Neural cell (in vitro differentiated cells): ENCODE measurements around the gene IL3RA. TPM values are rescaled to one million over a fixed set of nuclear protein-coding genes. Genes with fewer than 3 reads are reported as not detected.

Experiments used
- H2AFZ ChIP-seq: fragments of 200-600, 300-800 bp; sonication (generic), shearing (Covaris generic); 2 replicates; pipeline ENCODE4 v1.6.0; 2014; ENCODE audit warnings: low read depth, mild to moderate bottlenecking, antibody characterized with exemption, low read length, moderate library complexity
- H3F3A ChIP-seq: fragments of 200-600 bp; shearing (Covaris generic); 2 replicates; pipeline ENCODE4 v1.6.1; 2016; ENCODE audit warnings: mild to moderate bottlenecking, moderate library complexity, mixed read lengths, antibody characterized with exemption, low read length; ENCODE audit not compliant: insufficient read depth, poor library complexity, severe bottlenecking
- H3K27ac ChIP-seq: fragments of 200-600, 300-800 bp; sonication (generic), shearing (Covaris generic); 2 replicates; pipeline ENCODE4 v1.5.1; 2014; ENCODE audit warnings: mild to moderate bottlenecking, low read length, moderate library complexity
- H3K27me3 ChIP-seq: fragments of 300-800, 200-600 bp; sonication (generic), shearing (Covaris generic); 2 replicates; pipeline ENCODE4 v1.6.0; 2014; ENCODE audit warnings: mild to moderate bottlenecking, low read depth, low read length, moderate library complexity; ENCODE audit not compliant: insufficient read depth
- H3K36me3 ChIP-seq: fragments of 300-800, 200-600 bp; sonication (generic), shearing (Covaris generic); 2 replicates; pipeline ENCODE4 v1.5.1; 2014; ENCODE audit warnings: mild to moderate bottlenecking, antibody characterized with exemption, low read length, moderate library complexity; ENCODE audit not compliant: insufficient read depth
- H3K4me2 ChIP-seq: fragments of 300-800, 200-600 bp; sonication (generic), shearing (Covaris generic); 2 replicates; pipeline ENCODE4 v1.6.0; 2014; ENCODE audit warnings: mild to moderate bottlenecking, low read length
- H3K4me3 ChIP-seq: fragments of 300-800, 200-600 bp; sonication (generic), shearing (Covaris generic); 2 replicates; pipeline ENCODE4 v1.5.1; 2014; ENCODE audit warnings: mild to moderate bottlenecking, low read length, moderate library complexity
- H3K79me2 ChIP-seq: fragments of 200-600 bp; shearing (Covaris generic); replicated peaks from 2 replicates; pipeline ENCODE4 v1.6.0; 2014; ENCODE audit warnings: mild to moderate bottlenecking, low read length, moderate library complexity; ENCODE audit not compliant: insufficient read depth
- H3K9ac ChIP-seq: fragments of 300-800, 200-600 bp; sonication (generic), shearing (Covaris generic); 2 replicates; pipeline ENCODE4 v1.6.1; 2016; ENCODE audit warnings: mild to moderate bottlenecking, low read length, mixed read lengths
- H3K9me2 ChIP-seq: fragments of 200-600 bp; shearing (Covaris generic); 2 replicates; pipeline ENCODE4 v1.6.1; 2016; ENCODE audit warnings: mild to moderate bottlenecking, low read length, mixed read lengths; ENCODE audit not compliant: insufficient read depth
- H3K9me3 ChIP-seq: fragments of 200-600, 300-800 bp; sonication (generic), shearing (Covaris generic); 2 replicates; pipeline ENCODE4 v1.6.1; 2016; ENCODE audit warnings: mild to moderate bottlenecking, mixed run types, low read length, moderate library complexity, mixed read lengths
- H4K20me1 ChIP-seq: fragments of 200-600 bp; shearing (Covaris generic); 2 replicates; pipeline ENCODE4 v1.6.1; 2016; ENCODE audit warnings: mild to moderate bottlenecking, mixed run types; ENCODE audit not compliant: insufficient read depth
- EP300 ChIP-seq: fragments of 450-650 bp; conservative IDR thresholded peaks from 2 replicates; pipeline ENCODE4 v1.6.1; 2014; ENCODE audit warnings: antibody characterized with exemption, mild to moderate bottlenecking, moderate library complexity; ENCODE audit not compliant: poor library complexity, severe bottlenecking
- EZH2 ChIP-seq: fragments of 200-600, 300-800 bp; shearing (Covaris generic), sonication (generic); IDR thresholded peaks from 2 replicates; pipeline ENCODE4 v1.6.1; 2014; ENCODE audit warnings: antibody characterized with exemption, low read length, borderline replicate concordance, mild to moderate bottlenecking; ENCODE audit not compliant: insufficient read depth, poor library complexity, severe bottlenecking
- MXI1 ChIP-seq: fragments of 450-650 bp; conservative IDR thresholded peaks from 2 replicates; pipeline ENCODE4 v1.6.1; 2014; ENCODE audit warnings: antibody characterized with exemption, mild to moderate bottlenecking; ENCODE audit not compliant: poor library complexity, severe bottlenecking
- POLR2AphosphoS5 ChIP-seq: IDR thresholded peaks from 2 replicates; pipeline ENCODE4 v1.6.1; 2012
- RAD21 ChIP-seq: fragments of 450-650 bp; conservative IDR thresholded peaks from 2 replicates; pipeline ENCODE4 v1.6.1; 2014; ENCODE audit warnings: antibody characterized with exemption, mild to moderate bottlenecking, moderate library complexity
- REST ChIP-seq: IDR thresholded peaks from 2 replicates; pipeline ENCODE4 v1.6.1; 2012; ENCODE audit warnings: borderline replicate concordance
- SMC3 ChIP-seq: fragments of 450-650 bp; conservative IDR thresholded peaks from 2 replicates; pipeline ENCODE4 v1.6.1; 2014; ENCODE audit warnings: antibody characterized with exemption, mild to moderate bottlenecking, moderate library complexity; ENCODE audit not compliant: poor library complexity
- TAF1 ChIP-seq: IDR thresholded peaks from 2 replicates; pipeline ENCODE4 v1.6.1; 2012; ENCODE audit warnings: low read depth
- polyA plus RNA-seq: library from polyadenylated mRNA; depleted of rRNA; stranded (reverse); fragments of >200 nt; gene quantifications from 2 replicates; pipeline ENCODE4 v1.2.3, GENCODE V29; 2014
- TF ChIP-seq, protein P1 (sequence below): fragments of 450-650 bp; IDR thresholded peaks from 2 replicates; pipeline ENCODE4 v1.5.1; 2014; ENCODE audit warnings: antibody characterized with exemption, mild to moderate bottlenecking, moderate library complexity; ENCODE audit not compliant: poor library complexity, severe bottlenecking

The IL3RA gene
- polyA plus RNA-seq, 1 donor from 2014 or later, result not detected

DNA sequence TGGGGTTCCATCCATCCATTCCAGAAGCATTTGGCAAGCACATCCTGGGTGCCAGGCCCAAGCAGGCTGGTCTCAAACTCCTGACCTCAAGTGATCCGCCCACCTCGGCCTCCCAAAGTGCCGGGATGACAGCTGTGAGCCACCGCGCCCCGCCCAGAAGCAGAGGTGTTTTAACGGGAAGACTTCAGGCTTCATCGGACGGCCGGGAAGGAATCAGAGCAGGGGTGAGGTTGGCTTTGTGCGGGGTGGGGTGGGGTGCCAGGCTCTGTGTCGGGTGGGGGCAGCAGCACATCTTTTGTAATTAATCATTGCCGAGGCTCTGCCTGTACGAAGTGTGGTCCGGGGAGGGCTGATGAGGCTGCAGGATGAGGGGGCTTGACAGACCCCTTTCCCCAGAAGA lies 60.4 kb downstream of the IL3RA start:
- no peaks in the 10 kb centered on the region for H3K9me3 ChIP-seq
- no peak overlapping the region for H3K4me3 ChIP-seq
- TF ChIP-seq RAD21 (no peak), REST (no peak), POLR2AphosphoS5 (no peak), MXI1 (no peak), EZH2 (no peak), EP300 (no peak), TAF1 (no peak), SMC3 (no peak)
- TF ChIP-seq, protein P1, sequence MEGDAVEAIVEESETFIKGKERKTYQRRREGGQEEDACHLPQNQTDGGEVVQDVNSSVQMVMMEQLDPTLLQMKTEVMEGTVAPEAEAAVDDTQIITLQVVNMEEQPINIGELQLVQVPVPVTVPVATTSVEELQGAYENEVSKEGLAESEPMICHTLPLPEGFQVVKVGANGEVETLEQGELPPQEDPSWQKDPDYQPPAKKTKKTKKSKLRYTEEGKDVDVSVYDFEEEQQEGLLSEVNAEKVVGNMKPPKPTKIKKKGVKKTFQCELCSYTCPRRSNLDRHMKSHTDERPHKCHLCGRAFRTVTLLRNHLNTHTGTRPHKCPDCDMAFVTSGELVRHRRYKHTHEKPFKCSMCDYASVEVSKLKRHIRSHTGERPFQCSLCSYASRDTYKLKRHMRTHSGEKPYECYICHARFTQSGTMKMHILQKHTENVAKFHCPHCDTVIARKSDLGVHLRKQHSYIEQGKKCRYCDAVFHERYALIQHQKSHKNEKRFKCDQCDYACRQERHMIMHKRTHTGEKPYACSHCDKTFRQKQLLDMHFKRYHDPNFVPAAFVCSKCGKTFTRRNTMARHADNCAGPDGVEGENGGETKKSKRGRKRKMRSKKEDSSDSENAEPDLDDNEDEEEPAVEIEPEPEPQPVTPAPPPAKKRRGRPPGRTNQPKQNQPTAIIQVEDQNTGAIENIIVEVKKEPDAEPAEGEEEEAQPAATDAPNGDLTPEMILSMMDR, result no peak
- H2AFZ ChIP-seq, result no peak overlapping the region
- H3K36me3 ChIP-seq, result no peaks in the 10 kb centered on the region
- no peak overlapping the region for H3K9ac ChIP-seq
- H3K27me3 ChIP-seq, result no peaks in the 10 kb centered on the region
- no peak overlapping the region for H3K27ac ChIP-seq
- no peaks in the 10 kb centered on the region for H4K20me1 ChIP-seq
- peaks cover 17% of the 10 kb centered on the region for H3K79me2 ChIP-seq
- no peak overlapping the region for H3K4me2 ChIP-seq
- no peaks in the 10 kb centered on the region for H3K9me2 ChIP-seq
- H3F3A ChIP-seq, result no peaks in the 10 kb centered on the region

- H3K9me3 ChIP-seq, result no peaks in the 10 kb centered on the region
- no peak overlapping the region for H3K4me2 ChIP-seq
- no peak for TF ChIP-seq RAD21
- no peak for TF ChIP-seq MXI1
- no peak for TF ChIP-seq POLR2AphosphoS5
- no peak for TF ChIP-seq REST
- TF ChIP-seq, protein P1, result no peak
- no peak for TF ChIP-seq EP300
- TF ChIP-seq SMC3, result no peak
- TF ChIP-seq TAF1, result no peak
- TF ChIP-seq EZH2, result no peak
- H3K36me3 ChIP-seq, result no peaks in the 10 kb centered on the region
- no peaks in the 10 kb centered on the region for H3F3A ChIP-seq
- H3K27me3 ChIP-seq, result no peaks in the 10 kb centered on the region
- H4K20me1 ChIP-seq, result no peaks in the 10 kb centered on the region
- no peak overlapping the region for H3K27ac ChIP-seq
- H3K79me2 ChIP-seq, result peaks cover 17% of the 10 kb centered on the region
- no peak overlapping the region for H2AFZ ChIP-seq
- H3K4me3 ChIP-seq, result no peak overlapping the region
- no peaks in the 10 kb centered on the region for H3K9me2 ChIP-seq
- no peak overlapping the region for H3K9ac ChIP-seq
These were observed 61.1 kb downstream of the IL3RA start for GRCh38 chrX:1397441-1398270.
